GM12878 (cell line): ENCODE measurements around the gene TTF2. TPM values are rescaled to one million over a fixed set of nuclear protein-coding genes. Genes with fewer than 3 reads are reported as not detected.

Experiments
- ATAC-seq: fragments of 200-7000 bp; cut with Tn5 transposase; 3 replicates; pipeline ENCODE4 v1.9.1; 2020; ENCODE audit warnings: mild to moderate bottlenecking, moderate library complexity
- BruUV-seq: library from RNA; stranded (reverse); fragments of 400-500 nt; replicated peaks from 2 replicates; lab custom pipeline; 2021; lab: Mats Ljungman, UMichigan
- CTCF ChIA-PET: fragments of 300-600 bp; sonication (Branson Sonifier 250); formaldehyde crosslinking; extraction: SDS; loops from one replicate; lab custom pipeline; 2021; ENCODE audit warnings: inconsistent platforms; lab: Yijun Ruan, JAX
- POLR2A ChIA-PET: fragments of 350-600 bp; formaldehyde crosslinking; extraction: SDS; loops from one replicate; lab custom pipeline; 2021; ENCODE audit warnings: inconsistent platforms; lab: Charles Lee
- RAD21 ChIA-PET: fragments of 300-600 bp; sonication (Branson Sonifier 250); formaldehyde crosslinking; loops from one replicate; lab custom pipeline; 2023; ENCODE audit warnings: antibody characterized with exemption; ENCODE audit not compliant: unreplicated experiment; lab: Charles Lee
- SMC1A ChIA-PET: fragments of 300-600 bp; sonication (Branson Sonifier 250); formaldehyde crosslinking; loops from one replicate; lab custom pipeline; 2023; ENCODE audit not compliant: unreplicated experiment, uncharacterized antibody; lab: Charles Lee
- DNase-seq: peaks from one replicate; pipeline ENCODE4 v3.0.0-alpha.2; 2011; ENCODE audit warnings: low read depth, low spot score
- FAIRE-seq: peaks from 3 replicates; lab custom pipeline; 2011; peaks lifted over from hg19 to GRCh38; lab: Jason Lieb, UNC
- H2AFZ ChIP-seq: 2 replicates; pipeline ENCODE4 v1.6.0; 2011; ENCODE audit warnings: low read depth, low read length, control low read depth; ENCODE audit not compliant: control insufficient read depth
- H3K27ac ChIP-seq: 2 replicates; pipeline ENCODE4 v1.5.1; 2011; ENCODE audit warnings: control low read depth; ENCODE audit not compliant: control insufficient read depth, insufficient read depth
- H3K27me3 ChIP-seq, 2 experiments: replicated peaks in 1 of 2; 2 replicates each; pipeline versions ENCODE4 v1.6.0 to v1.6.1; 2011; ENCODE audit warnings: low read length in 1 of 2; ENCODE audit not compliant: control insufficient read depth in 2 of 2, insufficient read depth in 2 of 2
- H3K36me3 ChIP-seq, 2 experiments: 2 replicates each; pipeline ENCODE4 v1.5.1; 2011; ENCODE audit warnings: low read length in 1 of 2; ENCODE audit not compliant: control insufficient read depth in 2 of 2, insufficient read depth in 2 of 2
- H3K4me1 ChIP-seq: 2 replicates; pipeline ENCODE4 v1.6.1; 2011; ENCODE audit warnings: mild to moderate bottlenecking, low read length, moderate library complexity, mixed read lengths; ENCODE audit not compliant: control insufficient read depth, insufficient read depth
- H3K4me2 ChIP-seq: 2 replicates; pipeline ENCODE4 v1.6.0; 2011; ENCODE audit warnings: control low read depth; ENCODE audit not compliant: control insufficient read depth, insufficient read depth
- H3K4me3 ChIP-seq: fragments of 200-600 bp; sonication (generic); 2 replicates; pipeline ENCODE4 v1.5.1; 2016
- H3K79me2 ChIP-seq: 2 replicates; pipeline ENCODE4 v1.6.0; 2011; ENCODE audit warnings: low read length; ENCODE audit not compliant: control insufficient read depth, insufficient read depth
- H3K9ac ChIP-seq: 2 replicates; pipeline ENCODE4 v1.8.0; 2011; ENCODE audit warnings: low read length, control low read depth, mixed read lengths; ENCODE audit not compliant: control insufficient read depth, insufficient read depth
- H3K9me3 ChIP-seq: replicated peaks from 3 replicates; pipeline ENCODE4 v1.5.1; 2011; ENCODE audit warnings: mild to moderate bottlenecking, low read length; ENCODE audit not compliant: control insufficient read depth, insufficient read depth
- H4K20me1 ChIP-seq: 2 replicates; pipeline ENCODE4 v1.6.0; 2011; ENCODE audit not compliant: control insufficient read depth, insufficient read depth
- BHLHE40 ChIP-seq, 2 experiments: fragments of 450-650 bp in 1 of 2; IDR thresholded peaks; 2 replicates each; pipeline ENCODE4 v1.6.1; 2011 to 2017; ENCODE audit warnings: low read depth in 2 of 2, borderline replicate concordance in 1 of 2, improper control_type of control experiment in 1 of 2, low read length in 1 of 2, mild to moderate bottlenecking in 1 of 2
- CHD1 ChIP-seq: IDR thresholded peaks from 2 replicates; pipeline ENCODE4 v1.6.1; 2012; ENCODE audit warnings: low read depth, low read length, improper control_type of control experiment
- FOS ChIP-seq: IDR thresholded peaks from 3 replicates; pipeline ENCODE4 v1.6.1; 2011; ENCODE audit warnings: borderline replicate concordance; ENCODE audit not compliant: insufficient read length; ENCODE audit errors: extremely low read depth
- IRF3 ChIP-seq: fragments of 450-650 bp; IDR thresholded peaks from 2 replicates; pipeline ENCODE4 v1.6.1; 2014; ENCODE audit warnings: mild to moderate bottlenecking
- MTA2 ChIP-seq: fragments of 450-650 bp; IDR thresholded peaks from 2 replicates; pipeline ENCODE4 v1.6.1; 2016; ENCODE audit warnings: low read depth, mild to moderate bottlenecking, moderate library complexity
- MTA3 ChIP-seq: IDR thresholded peaks from 2 replicates; pipeline ENCODE4 v1.6.1; 2012; ENCODE audit warnings: low read length, inconsistent platforms, borderline replicate concordance
- NKRF ChIP-seq: fragments of 450-650 bp; conservative IDR thresholded peaks from 2 replicates; pipeline ENCODE4 v1.6.1; 2017; ENCODE audit warnings: mild to moderate bottlenecking, moderate library complexity
- NRF1 ChIP-seq: conservative IDR thresholded peaks from 2 replicates; pipeline ENCODE4 v1.6.1; 2011; ENCODE audit warnings: mild to moderate bottlenecking, low read depth, low read length, improper control_type of control experiment
- POLR2AphosphoS2 ChIP-seq: IDR thresholded peaks from 2 replicates; pipeline ENCODE4 v1.6.1; 2011; ENCODE audit warnings: low read depth, mild to moderate bottlenecking, low read length, improper control_type of control experiment, moderate library complexity
- POU2F2 ChIP-seq: IDR thresholded peaks from 3 replicates; pipeline ENCODE4 v1.6.1; 2011; ENCODE audit warnings: low read depth, mild to moderate bottlenecking, low read length, borderline replicate concordance
- RB1 ChIP-seq: fragments of 450-650 bp; formaldehyde crosslinking; IDR thresholded peaks from 2 replicates; pipeline ENCODE4 v1.6.1; 2017; ENCODE audit warnings: mild to moderate bottlenecking, borderline replicate concordance
- SP1 ChIP-seq: IDR thresholded peaks from one replicate; pipeline ENCODE4 v1.6.1; 2011; ENCODE audit warnings: low read depth, low read length
- TCF3 ChIP-seq: IDR thresholded peaks from 2 replicates; pipeline ENCODE4 v1.6.1; 2012; ENCODE audit warnings: low read depth, mild to moderate bottlenecking, low read length, borderline replicate concordance; ENCODE audit not compliant: insufficient read depth
- ZNF24 ChIP-seq: fragments of 450-650 bp; IDR thresholded peaks from 2 replicates; pipeline ENCODE4 v1.6.1; 2017; ENCODE audit warnings: antibody characterized with exemption, mild to moderate bottlenecking
- ZZZ3 ChIP-seq: IDR thresholded peaks from 2 replicates; pipeline ENCODE4 v1.6.1; 2011; ENCODE audit warnings: low read depth; ENCODE audit not compliant: control insufficient read depth, insufficient read length
- WGBS: methylation state at CpG from one replicate; pipeline ENCODE4 v1.1.6; 2016; ENCODE audit warnings: low lambda C conversion rate; ENCODE audit not compliant: insufficient replicate concordance, insufficient coverage; ENCODE audit errors: missing lambda C conversion rate; 5-methylcytosine and 5-hydroxymethylcytosine counted together
- in situ Hi-C: fragments of 300-500 bp; cut with MboI; formaldehyde crosslinking; loops from 9 replicates; pipeline ENCODE4 v1.14.3; 2018; ENCODE audit warnings: mixed read lengths
- intact Hi-C: fragments of 100-400 bp; cut with micrococcal nuclease; formaldehyde crosslinking; loops from one replicate; pipeline ENCODE4 v1.14.2; 2022; ENCODE audit not compliant: unreplicated experiment
- polyA plus RNA-seq, 11 experiments: library from polyadenylated mRNA; depleted of rRNA in 4 of 11; unstranded in 6 of 11; stranded (reverse) in 5 of 11; fragments of >200 nt; fragmentation: Nextera tagmentation in 4 of 11; fragmentation: Illumina TruSeq in 1 of 11; extraction: Ambion mirVana in 4 of 11; extraction: Trizol in 1 of 11; gene quantifications; 1 replicate in 1 of 11; 2 replicates in 10 of 11; pipeline versions ENCODE4 v1.2.1 to v1.2.3, GENCODE V29; 2011 to 2016; ENCODE audit warnings: inconsistent platforms in 2 of 11, missing spikeins in 2 of 11, low read depth in 1 of 11
- total RNA-seq, 4 experiments: library from RNA; depleted of rRNA in 3 of 4; stranded (reverse); fragments of >200 nt in 3 of 4; fragmentation: Illumina TruSeq in 1 of 4; extraction: Trizol in 1 of 4; gene quantifications; 2 replicates each; pipeline versions ENCODE4 v1.2.1 to v1.2.3, GENCODE V29; 2013 to 2021
- TF ChIP-seq, protein P1 (sequence below): IDR thresholded peaks from 2 replicates; pipeline ENCODE4 v1.6.1; 2011; ENCODE audit warnings: low read depth, low read length, improper control_type of control experiment, borderline replicate concordance

Gene TTF2
- total and polyA plus RNA-seq, 10 of the 15 experiments (the other 5 are each of a cell fraction or from before 2014, with no cell fraction given): 17.7 to 134 (median 78.2) TPM

DNA sequence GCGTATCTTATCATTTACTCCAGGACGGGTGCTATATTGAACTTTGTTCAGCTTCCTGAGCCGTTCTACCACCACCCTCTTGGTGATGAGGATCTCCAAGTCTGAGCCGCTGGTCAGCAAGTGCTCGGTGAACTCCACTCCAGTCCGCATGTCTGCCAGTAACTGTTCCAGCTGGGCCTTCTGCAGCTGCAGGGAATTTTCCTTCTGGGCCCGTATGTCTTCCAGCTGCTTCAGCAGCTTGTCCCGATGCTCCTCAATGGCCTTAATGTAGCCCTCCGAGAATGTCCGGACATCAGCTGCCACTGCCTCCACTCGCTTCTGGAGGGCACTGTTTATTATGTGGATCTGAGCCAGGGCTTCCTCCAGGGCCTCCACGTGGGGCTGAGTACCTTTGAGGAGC lies 58.0 kb downstream of the TTF2 start:
- H3K79me2 ChIP-seq: no peaks in the 10 kb centered on the region
- no peaks in the 10 kb centered on the region for H3K27me3 ChIP-seq
- ChIA-PET SMC1A (interaction anchor here (1.1 kb wide), 1 partner anchor 11 kb away, joined by 3 read pairs; no protein-coding TSS in a partner anchor), POLR2A (interaction anchor here (0.6 kb wide), 1 partner anchor 315 kb away, joined by 3 read pairs; no protein-coding TSS in a partner anchor), CTCF (interaction anchor here (2.4 kb wide), 1 partner anchor 10 kb away, joined by 21 read pairs; no protein-coding TSS in a partner anchor), RAD21 (no interaction called here)
- no peaks in the 10 kb centered on the region for H3K4me1 ChIP-seq
- no peak for ATAC-seq
- no peak for FAIRE-seq
- TF ChIP-seq ZNF24 (no peak), TCF3 (no peak), BHLHE40 (IDR thresholded peaks at IDR 0.05; ENCODE audit: borderline replicate concordance in 1 of 2, low read depth in 2 of 2, low read length in 1 of 2) (no peak), RB1 (no peak), IRF3 (no peak), CHD1 (no peak), POU2F2 (no peak), MTA2 (no peak), NRF1 (no peak), NKRF (no peak), SP1 (no peak), POLR2AphosphoS2 (no peak), FOS (no peak), ZZZ3 (no peak), MTA3 (no peak)
- TF ChIP-seq, protein P1, sequence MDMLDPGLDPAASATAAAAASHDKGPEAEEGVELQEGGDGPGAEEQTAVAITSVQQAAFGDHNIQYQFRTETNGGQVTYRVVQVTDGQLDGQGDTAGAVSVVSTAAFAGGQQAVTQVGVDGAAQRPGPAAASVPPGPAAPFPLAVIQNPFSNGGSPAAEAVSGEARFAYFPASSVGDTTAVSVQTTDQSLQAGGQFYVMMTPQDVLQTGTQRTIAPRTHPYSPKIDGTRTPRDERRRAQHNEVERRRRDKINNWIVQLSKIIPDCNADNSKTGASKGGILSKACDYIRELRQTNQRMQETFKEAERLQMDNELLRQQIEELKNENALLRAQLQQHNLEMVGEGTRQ: no peak
- no peaks in the 10 kb centered on the region for H3K9me3 ChIP-seq
- intact Hi-C loops: no loop called here
- DNase-seq: no peak
- H3K27ac ChIP-seq: no peak overlapping the region
- H3K4me2 ChIP-seq: no peak overlapping the region
- no peak overlapping the region for H2AFZ ChIP-seq
- no TSS peak for BruUV-seq
- no peak overlapping the region for H3K4me3 ChIP-seq
- no peak overlapping the region for H3K9ac ChIP-seq
- no peaks in the 10 kb centered on the region for H4K20me1 ChIP-seq
- in situ Hi-C loops: no loop called here
- WGBS: 68% methylated on average over 12 of the region's 12 CpGs
- no peaks in the 10 kb centered on the region for H3K36me3 ChIP-seq
